Activated naive CD4-positive, alpha-beta T cell (primary cell): ENCODE data around the gene PPP1R7.

Experiments
- DNase-seq, 4 experiments: peaks; one replicate each; lab custom pipeline; 2025; lab: John Stamatoyannopoulos, UW

The PPP1R7 gene

GRCh38 chr2:241161646-241162281, 11.5 kb downstream of the PPP1R7 start:
- no peak for DNase-seq

GRCh38 chr2:241163601-241164118, 13.4 kb downstream of the PPP1R7 start:
- DNase-seq = no peak

- DNase-seq = no peak
Observed at GRCh38 chr2:241168366-241168765, 18.1 kb downstream of the PPP1R7 start.

- DNase-seq = no peak
Observed at GRCh38 chr2:241173557-241173956, 23.3 kb downstream of the PPP1R7 start.

- no peak for DNase-seq
Observed at GRCh38 chr2:241177526-241178334, 27.5 kb downstream of the PPP1R7 start.

- no peak for DNase-seq
Observed at GRCh38 chr2:241178961-241179360, 28.7 kb downstream of the PPP1R7 start.

GRCh38 chr2:241179899-241180298, 29.6 kb downstream of the PPP1R7 start:
- DNase-seq = no peak

- no peak for DNase-seq
Observed at GRCh38 chr2:241180495-241180894, 30.2 kb downstream of the PPP1R7 start.

GRCh38 chr2:241182126-241182525, 31.9 kb downstream of the PPP1R7 start:
- no peak for DNase-seq

GRCh38 chr2:241182531-241183133, 32.4 kb downstream of the PPP1R7 start:
- no peak for DNase-seq

- DNase-seq = no peak
Observed at GRCh38 chr2:241183221-241183620, 33.0 kb downstream of the PPP1R7 start.

GRCh38 chr2:241184901-241185300, 34.6 kb downstream of the PPP1R7 start:
- DNase-seq = no peak

- DNase-seq = no peak
Observed at GRCh38 chr2:241185961-241186360, 35.7 kb downstream of the PPP1R7 start.

- no peak for DNase-seq
Observed at GRCh38 chr2:241187101-241187917, 37.0 kb downstream of the PPP1R7 start.

GRCh38 chr2:241187918-241188234, 37.6 kb downstream of the PPP1R7 start:
- DNase-seq = no peak

- no peak for DNase-seq
Observed at GRCh38 chr2:241188361-241189092, 38.3 kb downstream of the PPP1R7 start, which contains the start of gene ANO7. ANO7 (plus strand) TSS chr2:241188677; CDS start chr2:241190064, 1,387 bp downstream.

- no peak for DNase-seq
Observed at GRCh38 chr2:241189093-241189855, 39.0 kb downstream of the PPP1R7 start.

GRCh38 chr2:241189856-241190201, 39.6 kb downstream of the PPP1R7 start:
- no peak for DNase-seq

- no peak for DNase-seq
Observed at GRCh38 chr2:241190291-241190981, 40.2 kb downstream of the PPP1R7 start.

- no peak for DNase-seq
Observed at GRCh38 chr2:241191081-241191480, 40.8 kb downstream of the PPP1R7 start.
